ENCODE results near the gene ATP2C2.

- TF ChIP-seq TAF1 (IDR thresholded peaks at IDR 0.05; ENCODE audit: borderline replicate concordance, low read depth, low read length) (no peak), POLR2A (IDR thresholded peaks at IDR 0.05; ENCODE audit: low read depth, low read length) (no peak)
Observed at GRCh38 chr16:84475643-84476240, 107.4 kb downstream of the ATP2C2 start.

Data from GM12892 (cell line).